H1 (cell line): ENCODE data around the gene TIMM21. TPM values are rescaled to one million over a fixed set of nuclear protein-coding genes. Genes with fewer than 3 reads are reported as not detected.

ENCODE experiments used
- CTCF ChIA-PET: fragments of 300-600 bp; sonication (Branson Sonifier 250); formaldehyde crosslinking; loops from one replicate; lab custom pipeline; 2021; ENCODE audit not compliant: partially characterized antibody; lab: Charles Lee
- POLR2A ChIA-PET: fragments of 300-600 bp; sonication (Branson Sonifier 250); formaldehyde crosslinking; loops from one replicate; lab custom pipeline; 2021; ENCODE audit warnings: inconsistent platforms; ENCODE audit not compliant: partially characterized antibody; lab: Charles Lee
- DNase-seq, 2 experiments: peaks; one replicate each; pipeline versions ENCODE4 v3.0.0 to v3.0.0-alpha.2; 2010 to 2022; ENCODE audit warnings: low spot score in 2 of 2, low read depth in 1 of 2, mixed read lengths in 1 of 2
- FAIRE-seq: peaks from 2 replicates; lab custom pipeline; 2011; peaks lifted over from hg19 to GRCh38; lab: Jason Lieb, UNC
- H2AFZ ChIP-seq: 2 replicates; pipeline ENCODE4 v1.8.1; 2012; ENCODE audit warnings: low read length, inconsistent platforms
- H2AK5ac ChIP-seq: 2 replicates; pipeline ENCODE4 v1.6.1; 2013; ENCODE audit warnings: low read depth, low read length
- H2BK120ac ChIP-seq: replicated peaks from 2 replicates; pipeline ENCODE3; 2013; ENCODE audit warnings: low read depth, low read length, inconsistent platforms
- H2BK12ac ChIP-seq: 2 replicates; pipeline ENCODE4 v1.6.1; 2013; ENCODE audit warnings: low read depth, low read length
- H2BK15ac ChIP-seq: 2 replicates; pipeline ENCODE4 v1.6.1; 2013; ENCODE audit warnings: low read length
- H2BK20ac ChIP-seq: 2 replicates; pipeline ENCODE4 v1.6.1; 2013; ENCODE audit warnings: low read length
- H2BK5ac ChIP-seq: 2 replicates; pipeline ENCODE4 v1.6.1; 2013; ENCODE audit warnings: low read depth, low read length
- H3K14ac ChIP-seq: 2 replicates; pipeline ENCODE4 v1.6.1; 2013; ENCODE audit warnings: inconsistent platforms; ENCODE audit not compliant: insufficient read length
- H3K18ac ChIP-seq: 2 replicates; pipeline ENCODE4 v1.6.1; 2013; ENCODE audit warnings: low read length; ENCODE audit errors: extremely low read depth
- H3K23ac ChIP-seq: 2 replicates; pipeline ENCODE4 v1.6.1; 2013; ENCODE audit warnings: inconsistent platforms; ENCODE audit not compliant: insufficient read length
- H3K23me2 ChIP-seq: 2 replicates; pipeline ENCODE4 v1.6.1; 2013; ENCODE audit warnings: low read depth, low read length
- H3K27ac ChIP-seq: 2 replicates; pipeline ENCODE4 v1.6.1; 2011; ENCODE audit warnings: low read depth, low read length, inconsistent platforms
- H3K27me3 ChIP-seq, 4 experiments: replicated peaks in 1 of 4; 1 replicate in 1 of 4; 2 replicates in 3 of 4; pipeline versions ENCODE4 v1.6.1 to v1.8.1; 2011 to 2013; ENCODE audit warnings: low read length in 3 of 4, mild to moderate bottlenecking in 3 of 4, inconsistent platforms in 2 of 4, mixed read lengths in 2 of 4, moderate library complexity in 1 of 4; ENCODE audit not compliant: control insufficient read depth in 3 of 4, insufficient read depth in 3 of 4; ENCODE audit errors: extremely low read depth in 1 of 4
- H3K36me3 ChIP-seq, 4 experiments: 2 replicates each; pipeline versions ENCODE4 v1.6.1 to v1.8.1; 2011 to 2013; ENCODE audit warnings: mild to moderate bottlenecking in 4 of 4, low read length in 3 of 4, moderate library complexity in 2 of 4, control low read depth in 1 of 4, inconsistent platforms in 1 of 4; ENCODE audit not compliant: insufficient read depth in 4 of 4, control insufficient read depth in 2 of 4
- H3K4ac ChIP-seq: replicated peaks from 2 replicates; pipeline ENCODE3; 2013; ENCODE audit warnings: low read length, low read depth, mixed read lengths, inconsistent platforms; ENCODE audit not compliant: insufficient read length
- H3K4me1 ChIP-seq, 4 experiments: replicated peaks in 1 of 4; 1 replicate in 1 of 4; 2 replicates in 3 of 4; pipeline versions ENCODE4 v1.6.1 to v1.8.1; 2011 to 2013; ENCODE audit warnings: low read length in 3 of 4, inconsistent platforms in 2 of 4, mixed read lengths in 1 of 4; ENCODE audit not compliant: insufficient read depth in 4 of 4, control insufficient read depth in 3 of 4
- H3K4me2 ChIP-seq, 2 experiments: 2 replicates each; pipeline versions ENCODE4 v1.6.1 to v1.8.1; 2011 to 2013; ENCODE audit warnings: low read depth in 2 of 2, low read length in 2 of 2, control low read depth in 1 of 2, inconsistent platforms in 1 of 2, mild to moderate bottlenecking in 1 of 2; ENCODE audit not compliant: insufficient read depth in 1 of 2
- H3K4me3 ChIP-seq, 4 experiments: fragments of 200-600, 300-600 bp in 1 of 4; sonication (generic), shearing (Covaris generic), sonication (Bioruptor Twin) in 1 of 4; 2 replicates each; pipeline versions ENCODE4 v1.5.1 to v1.8.1; 2011 to 2016; ENCODE audit warnings: low read length in 4 of 4, low read depth in 3 of 4, control low read depth in 2 of 4, inconsistent platforms in 2 of 4, mild to moderate bottlenecking in 2 of 4, mixed read lengths in 1 of 4, moderate library complexity in 1 of 4; ENCODE audit not compliant: insufficient read depth in 2 of 4; ENCODE audit errors: extremely low read depth in 1 of 4
- H3K56ac ChIP-seq: replicated peaks from 2 replicates; pipeline ENCODE3; 2013; ENCODE audit warnings: low read depth, mild to moderate bottlenecking, mixed read lengths, low read length, inconsistent platforms; ENCODE audit not compliant: insufficient read length
- H3K79me1 ChIP-seq: 2 replicates; pipeline ENCODE4 v1.6.1; 2013; ENCODE audit warnings: low read depth, low read length, control low read depth
- H3K79me2 ChIP-seq, 2 experiments: 2 replicates each; pipeline versions ENCODE4 v1.6.1 to v1.8.1; 2012 to 2013; ENCODE audit warnings: low read length in 2 of 2, mild to moderate bottlenecking in 2 of 2, inconsistent platforms in 1 of 2; ENCODE audit not compliant: insufficient read depth in 2 of 2, control insufficient read depth in 1 of 2
- H3K9ac ChIP-seq, 4 experiments: replicated peaks in 1 of 4; 1 replicate in 1 of 4; 2 replicates in 3 of 4; pipeline versions ENCODE4 v1.6.1 to v1.8.1; 2011 to 2013; ENCODE audit warnings: low read depth in 3 of 4, low read length in 3 of 4, control low read depth in 2 of 4, mild to moderate bottlenecking in 2 of 4, moderate library complexity in 2 of 4, inconsistent platforms in 1 of 4; ENCODE audit errors: extremely low read depth in 1 of 4
- H3K9me3 ChIP-seq, 2 experiments: 2 replicates each; pipeline versions ENCODE4 v1.6.1 to v1.8.1; 2012 to 2013; ENCODE audit warnings: mild to moderate bottlenecking in 2 of 2, moderate library complexity in 2 of 2, control low read depth in 1 of 2, inconsistent platforms in 1 of 2, low read depth in 1 of 2, low read length in 1 of 2, mixed read lengths in 1 of 2; ENCODE audit not compliant: insufficient read depth in 2 of 2
- H4K20me1 ChIP-seq, 2 experiments: replicated peaks in 1 of 2; 2 replicates each; pipeline versions ENCODE3 to v1.8.1; 2011 to 2013; ENCODE audit warnings: inconsistent platforms in 2 of 2, low read length in 2 of 2, mild to moderate bottlenecking in 1 of 2; ENCODE audit not compliant: insufficient read depth in 2 of 2, control insufficient read depth in 1 of 2
- H4K5ac ChIP-seq: 2 replicates; pipeline ENCODE4 v1.6.1; 2013; ENCODE audit warnings: low read length, low read depth, mixed read lengths, inconsistent platforms; ENCODE audit not compliant: insufficient read length
- H4K8ac ChIP-seq: 2 replicates; pipeline ENCODE4 v1.8.0; 2013; ENCODE audit warnings: mild to moderate bottlenecking, moderate library complexity, low read length, inconsistent platforms; ENCODE audit not compliant: insufficient read depth; ENCODE audit errors: extremely low read depth
- H4K91ac ChIP-seq: replicated peaks from 2 replicates; pipeline ENCODE3; 2013; ENCODE audit warnings: low read length, mixed read lengths, inconsistent platforms; ENCODE audit not compliant: insufficient read length
- ASH2L ChIP-seq: fragments of 200-600, 300-600 bp; sonication (generic); IDR thresholded peaks from one replicate; pipeline ENCODE4 v1.7.1; 2017; ENCODE audit warnings: low read length
- KDM1A ChIP-seq: fragments of 200-600, 300-600 bp; sonication (generic); IDR thresholded peaks from 2 replicates; pipeline ENCODE4 v1.7.1; 2016; ENCODE audit warnings: mild to moderate bottlenecking, low read length, borderline replicate concordance
- NRF1 ChIP-seq: IDR thresholded peaks from 2 replicates; pipeline ENCODE4 v1.6.1; 2011; ENCODE audit warnings: mild to moderate bottlenecking, low read depth, low read length, improper control_type of control experiment
- RBBP5 ChIP-seq: IDR thresholded peaks from 2 replicates; pipeline ENCODE4 v1.7.1; 2012; ENCODE audit warnings: low read depth, mild to moderate bottlenecking, inconsistent platforms, low read length, moderate library complexity, borderline replicate concordance
- SUZ12 ChIP-seq: fragments of 200-600 bp; sonication (generic); IDR thresholded peaks from 2 replicates; pipeline ENCODE4 v1.6.1; 2012; ENCODE audit warnings: mild to moderate bottlenecking, inconsistent platforms, low read length, moderate library complexity, mixed read lengths
- TAF7 ChIP-seq: optimal IDR thresholded peaks from 2 replicates; pipeline ENCODE3; 2011; ENCODE audit warnings: low read depth, mild to moderate bottlenecking, inconsistent platforms, low read length, moderate library complexity, borderline replicate concordance
- WGBS, 2 experiments: shearing (Covaris generic) in 1 of 2; methylation state at CpG; one replicate each; pipeline versions ENCODE4 v1.1.6 to v1.1.7; 2013 to 2015; ENCODE audit warnings: low lambda C conversion rate in 2 of 2, mixed read lengths in 2 of 2, inconsistent platforms in 1 of 2, low coverage in 1 of 2, missing lambda C conversion rate in 1 of 2; ENCODE audit not compliant: insufficient replicate concordance in 2 of 2, insufficient coverage in 1 of 2, insufficient read length in 1 of 2; ENCODE audit errors: extremely low coverage in 1 of 2, missing lambda C conversion rate in 1 of 2; 5-methylcytosine and 5-hydroxymethylcytosine counted together
- polyA plus RNA-seq, 7 experiments: library from polyadenylated mRNA; depleted of rRNA in 3 of 7; stranded (reverse) in 5 of 7; unstranded in 2 of 7; fragments of >200 nt in 5 of 7; fragments of 200-250 nt in 2 of 7; gene quantifications; 1 replicate in 5 of 7; 2 replicates in 1 of 7; 4 replicates in 1 of 7; pipeline versions ENCODE4 v1.2.1 to v1.2.3, GENCODE V29; 2011 to 2013; ENCODE audit warnings: missing spikeins in 2 of 7, mixed read lengths in 2 of 7
- total RNA-seq: library from RNA; stranded (reverse); fragmentation: NEBNext Ultra II Directional; extraction: Animal tissue kit (Norgen Biotek cat#: 25700); gene quantifications from 2 replicates; pipeline ENCODE4 v1.2.1, GENCODE V29; 2021
- TF ChIP-seq, protein P1 (sequence below): IDR thresholded peaks from 2 replicates; pipeline ENCODE4 v1.6.1; 2012; ENCODE audit warnings: inconsistent platforms
- TF ChIP-seq, protein P2 (sequence below): IDR thresholded peaks from 2 replicates; pipeline ENCODE4 v1.6.1; 2011; ENCODE audit warnings: low read depth, mild to moderate bottlenecking, low read length; ENCODE audit not compliant: insufficient read depth
- TF ChIP-seq, protein P3 (sequence below): IDR thresholded peaks from 2 replicates; pipeline ENCODE4 v1.6.1; 2012; ENCODE audit warnings: low read length, inconsistent platforms

The TIMM21 gene
- total and polyA plus RNA-seq, 2 of the 8 experiments (the other 6 are each of a cell fraction or from before 2014, with no cell fraction given), result 27.9 to 43.8 TPM

DNA sequence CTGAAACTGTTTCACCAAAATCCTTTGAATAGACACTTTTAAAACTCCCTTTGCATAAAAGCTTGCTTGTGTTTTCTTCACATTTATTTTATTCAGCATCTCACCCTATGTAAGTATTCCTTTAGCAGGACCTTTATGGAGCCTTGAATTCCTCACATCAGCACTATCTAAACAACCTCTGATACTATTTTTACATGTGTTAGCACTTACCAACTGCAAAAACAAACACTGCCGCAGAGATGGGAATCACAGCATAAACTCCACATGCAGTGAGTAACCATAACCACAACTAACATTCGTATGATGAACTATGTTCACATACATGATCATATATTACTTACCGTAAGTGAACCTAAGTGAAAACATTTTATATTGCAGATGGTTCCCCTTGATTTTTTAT is 16.1 kb upstream of the TIMM21 start:
- H3K4ac ChIP-seq, result no peak overlapping the region
- no peaks in the 10 kb centered on the region for H3K79me1 ChIP-seq
- H2BK12ac ChIP-seq, result no peak overlapping the region
- no peaks in the 10 kb centered on the region for H4K20me1 ChIP-seq
- H3K56ac ChIP-seq, result no peak overlapping the region
- 87% methylated on average over 3 of the region's 3 CpGs; no CpG with 5 or more reads in 1 of the 2 experiments for WGBS, 2 experiments
- no peak overlapping the region for H3K14ac ChIP-seq
- no peaks in the 10 kb centered on the region for H3K27me3 ChIP-seq
- no peak overlapping the region for H4K5ac ChIP-seq
- FAIRE-seq (no peak), DNase-seq (no peak)
- no peak overlapping the region for H3K18ac ChIP-seq
- H3K4me2 ChIP-seq, result no peak overlapping the region
- H3K9ac ChIP-seq, result no peak overlapping the region
- no peak overlapping the region for H2AK5ac ChIP-seq
- peak overlapping the region; percentile 99 for H3K23ac ChIP-seq
- CTCF ChIA-PET, result no interaction called here
- H3K4me3 ChIP-seq, result no peak overlapping the region
- no peak overlapping the region for H2BK5ac ChIP-seq
- H3K36me3 ChIP-seq, result no peaks in the 10 kb centered on the region
- no peak overlapping the region for H3K27ac ChIP-seq
- no peaks in the 10 kb centered on the region for H3K9me3 ChIP-seq
- POLR2A ChIA-PET, result interaction anchor here (0.7 kb wide), 1 partner anchor 538 kb away, joined by 3 read pairs; no protein-coding TSS in a partner anchor
- no peak overlapping the region for H2BK20ac ChIP-seq
- H2AFZ ChIP-seq, result no peak overlapping the region
- H4K91ac ChIP-seq, result no peak overlapping the region
- no peak overlapping the region for H2BK120ac ChIP-seq
- H3K23me2 ChIP-seq, result no peaks in the 10 kb centered on the region
- no peak overlapping the region for H2BK15ac ChIP-seq
- peaks cover 0 to 1% (median 0%) of the 10 kb centered on the region in 4 experiments; a peak in 1 of 7 replicates for H3K4me1 ChIP-seq
- H3K79me2 ChIP-seq, result no peaks in the 10 kb centered on the region
- no peak overlapping the region for H4K8ac ChIP-seq
- TF ChIP-seq KDM1A, result no peak
- TF ChIP-seq, protein P1, sequence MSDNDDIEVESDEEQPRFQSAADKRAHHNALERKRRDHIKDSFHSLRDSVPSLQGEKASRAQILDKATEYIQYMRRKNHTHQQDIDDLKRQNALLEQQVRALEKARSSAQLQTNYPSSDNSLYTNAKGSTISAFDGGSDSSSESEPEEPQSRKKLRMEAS, result no peak
- no peak for TF ChIP-seq SUZ12
- TF ChIP-seq, protein P2, sequence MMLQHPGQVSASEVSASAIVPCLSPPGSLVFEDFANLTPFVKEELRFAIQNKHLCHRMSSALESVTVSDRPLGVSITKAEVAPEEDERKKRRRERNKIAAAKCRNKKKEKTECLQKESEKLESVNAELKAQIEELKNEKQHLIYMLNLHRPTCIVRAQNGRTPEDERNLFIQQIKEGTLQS, result no peak
- no peak for TF ChIP-seq NRF1
- TF ChIP-seq TAF7, result no peak
- TF ChIP-seq RBBP5, result no peak
- TF ChIP-seq ASH2L, result no peak
- TF ChIP-seq, protein P3, sequence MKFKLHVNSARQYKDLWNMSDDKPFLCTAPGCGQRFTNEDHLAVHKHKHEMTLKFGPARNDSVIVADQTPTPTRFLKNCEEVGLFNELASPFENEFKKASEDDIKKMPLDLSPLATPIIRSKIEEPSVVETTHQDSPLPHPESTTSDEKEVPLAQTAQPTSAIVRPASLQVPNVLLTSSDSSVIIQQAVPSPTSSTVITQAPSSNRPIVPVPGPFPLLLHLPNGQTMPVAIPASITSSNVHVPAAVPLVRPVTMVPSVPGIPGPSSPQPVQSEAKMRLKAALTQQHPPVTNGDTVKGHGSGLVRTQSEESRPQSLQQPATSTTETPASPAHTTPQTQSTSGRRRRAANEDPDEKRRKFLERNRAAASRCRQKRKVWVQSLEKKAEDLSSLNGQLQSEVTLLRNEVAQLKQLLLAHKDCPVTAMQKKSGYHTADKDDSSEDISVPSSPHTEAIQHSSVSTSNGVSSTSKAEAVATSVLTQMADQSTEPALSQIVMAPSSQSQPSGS, result no peak
